Thoracic aorta (tissue), 2 donors: ENCODE results near the gene ENPP1. TPM values are rescaled to one million over a fixed set of nuclear protein-coding genes. Genes with fewer than 3 reads are reported as not detected.
A peak's percentile ranks its signal among the peaks of the same experiment; 100 is the strongest.

ENCODE experiments used
- ATAC-seq: fragments of 150-250 bp; one replicate; pipeline ENCODE4 v1.8.0; 2017; ENCODE audit warnings: low read depth; ENCODE audit not compliant: insufficient number of reproducible peaks, low FRiP score
- DNase-seq: peaks from one replicate; pipeline ENCODE4 v3.0.0-alpha.2; 2020; ENCODE audit warnings: low spot score
- H3K27ac ChIP-seq, 2 donors: fragments of 200-600 bp; sonication (generic); 1 replicate in 1 of 2; 2 replicates in 1 of 2; pipeline ENCODE4 v1.5.1; 2016; ENCODE audit warnings: mild to moderate bottlenecking in 2 of 2, moderate library complexity in 2 of 2
- H3K27me3 ChIP-seq: fragments of 200-600 bp; sonication (generic); replicated peaks from 2 replicates; pipeline ENCODE4 v1.6.0; 2016; ENCODE audit warnings: mild to moderate bottlenecking; ENCODE audit not compliant: insufficient read depth
- H3K36me3 ChIP-seq: fragments of 200-600 bp; sonication (generic); one replicate; pipeline ENCODE4 v1.5.1; 2016
- H3K4me1 ChIP-seq, 2 donors: fragments of 200-600 bp; sonication (generic); 1 replicate in 1 of 2; 2 replicates in 1 of 2; pipeline versions ENCODE4 v1.5.1 to v1.6.0; 2016; ENCODE audit warnings: low read depth in 2 of 2, mild to moderate bottlenecking in 1 of 2; ENCODE audit not compliant: control insufficient read depth in 1 of 2
- H3K4me3 ChIP-seq: fragments of 200-600 bp; sonication (generic); 2 replicates; pipeline ENCODE4 v1.5.1; 2016; ENCODE audit warnings: mild to moderate bottlenecking
- H3K9me3 ChIP-seq: fragments of 200-600 bp; sonication (generic); 2 replicates; pipeline ENCODE4 v1.5.1; 2016
- CTCF ChIP-seq: fragments of 200-600 bp; sonication (generic); IDR thresholded peaks from one replicate; pipeline ENCODE4 v1.5.1; 2019; ENCODE audit warnings: antibody characterized with exemption
- total RNA-seq, 2 donors: library from RNA; depleted of rRNA; stranded (reverse); fragments of >200 nt; gene quantifications; one replicate each; pipeline versions ENCODE4 v1.1.0 to v1.2.3, GENCODE V29; 2016

ENPP1 gene
- total RNA-seq, 2 donors from 2014 or later: 27.8 to 40.5 TPM

- no peaks in the 10 kb centered on the region for H3K9me3 ChIP-seq
- DNase-seq: no peak
- no peak for TF ChIP-seq CTCF
- H3K27me3 ChIP-seq: no peaks in the 10 kb centered on the region
- no peak overlapping the region for H3K4me3 ChIP-seq
- H3K4me1 ChIP-seq: peaks cover 20 to 56% of the 10 kb centered on the region in 2 donors
- H3K27ac ChIP-seq: no peak overlapping the region
- no peak for ATAC-seq
- H3K36me3 ChIP-seq: no peaks in the 10 kb centered on the region
Observed at GRCh38 chr6:131763749-131764148, 44.1 kb upstream of the ENPP1 start.

DNA sequence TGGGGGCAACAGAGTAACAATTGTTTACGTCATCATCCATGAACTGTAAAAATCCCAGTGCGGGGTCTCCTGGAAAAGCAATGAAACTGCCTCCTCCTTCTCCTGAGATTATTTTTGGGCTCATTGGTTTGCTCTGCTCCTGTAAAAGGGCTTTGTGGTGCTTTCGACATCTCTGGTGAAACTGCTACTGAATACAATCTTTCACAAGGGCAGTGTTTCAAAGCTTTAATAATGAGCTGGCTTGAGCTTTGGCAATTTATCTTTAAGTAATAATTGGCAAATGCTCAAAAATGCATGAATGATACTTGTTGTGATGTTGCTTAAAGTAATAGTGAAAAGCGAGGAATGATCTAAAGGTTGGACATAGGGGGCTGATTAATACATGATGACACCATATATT, 43.5 kb upstream of the ENPP1 start:
- no peaks in the 10 kb centered on the region for H3K9me3 ChIP-seq
- ATAC-seq (no peak), DNase-seq (no peak)
- no peaks in the 10 kb centered on the region for H3K27me3 ChIP-seq
- no peak overlapping the region for H3K27ac ChIP-seq
- H3K36me3 ChIP-seq: no peaks in the 10 kb centered on the region
- TF ChIP-seq CTCF: no peak
- H3K4me3 ChIP-seq: no peak overlapping the region
- peaks cover 20 to 51% of the 10 kb centered on the region in 2 donors for H3K4me1 ChIP-seq

- TF ChIP-seq CTCF: no peak
- no peak for ATAC-seq
Observed at GRCh38 chr6:131765081-131765803, 42.6 kb upstream of the ENPP1 start.

GRCh38 chr6:131765804-131766135, 42.0 kb upstream of the ENPP1 start:
- Histone ChIP-seq H3K4me3 (no peak overlapping the region), H3K9me3 (no peaks in the 10 kb centered on the region), H3K36me3 (no peaks in the 10 kb centered on the region), H3K4me1 (peaks cover 20 to 44% of the 10 kb centered on the region in 2 donors), H3K27me3 (no peaks in the 10 kb centered on the region), H3K27ac (peak overlapping the region; percentile 73 to 77)
- no peak for DNase-seq
- ATAC-seq: peak; percentile 47
- no peak for TF ChIP-seq CTCF

More at GRCh38 chr6:131765081-131765803, 42.6 kb upstream of the ENPP1 start:
- Histone ChIP-seq H3K27me3 (no peaks in the 10 kb centered on the region), H3K36me3 (no peaks in the 10 kb centered on the region), H3K4me1 (peaks cover 16 to 44% of the 10 kb centered on the region in 2 donors), H3K4me3 (no peak overlapping the region), H3K27ac (peak overlapping the region; percentile 73 to 77), H3K9me3 (no peaks in the 10 kb centered on the region)
- no peak for DNase-seq

GRCh38 chr6:131766631-131767030, 41.2 kb upstream of the ENPP1 start:
- ATAC-seq (no peak), DNase-seq (no peak)
- Histone ChIP-seq H3K36me3 (no peaks in the 10 kb centered on the region), H3K27me3 (no peaks in the 10 kb centered on the region), H3K27ac (peak overlapping the region; percentile 73 to 77), H3K9me3 (no peaks in the 10 kb centered on the region), H3K4me1 (peaks cover 28 to 45% of the 10 kb centered on the region in 2 donors), H3K4me3 (no peak overlapping the region)
- TF ChIP-seq CTCF: no peak
